HG03565 (cell line): ENCODE results near the gene IFITM10.

ENCODE experiments used
- ATAC-seq: cut with Tn5 transposase; IDR thresholded peaks from one replicate; pipeline ENCODE4 v1.9.1; 2021; ENCODE audit warnings: mild to moderate bottlenecking, moderate library complexity; ENCODE audit not compliant: unreplicated experiment

IFITM10 gene

DNA sequence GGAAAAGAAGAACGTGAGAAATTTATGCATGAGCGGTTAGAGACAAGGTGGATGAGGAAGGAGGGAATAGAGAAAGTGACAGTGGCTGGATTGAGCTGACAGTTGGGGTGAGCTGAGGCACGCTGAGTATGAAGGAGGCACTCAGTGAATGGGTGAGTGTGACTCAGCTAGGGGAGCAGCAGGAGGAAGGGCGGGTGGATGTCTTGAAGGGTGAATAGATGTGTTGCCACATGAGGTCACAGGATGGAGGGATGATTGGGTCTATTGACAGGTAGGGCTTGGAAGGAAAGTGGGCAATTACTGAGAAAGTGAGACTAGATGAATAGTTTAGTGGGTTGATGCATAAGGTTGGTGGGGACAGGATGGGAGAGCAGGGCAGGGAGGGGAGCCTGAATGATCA is 8.0 kb downstream of the IFITM10 start:
- ATAC-seq: no peak

DNA sequence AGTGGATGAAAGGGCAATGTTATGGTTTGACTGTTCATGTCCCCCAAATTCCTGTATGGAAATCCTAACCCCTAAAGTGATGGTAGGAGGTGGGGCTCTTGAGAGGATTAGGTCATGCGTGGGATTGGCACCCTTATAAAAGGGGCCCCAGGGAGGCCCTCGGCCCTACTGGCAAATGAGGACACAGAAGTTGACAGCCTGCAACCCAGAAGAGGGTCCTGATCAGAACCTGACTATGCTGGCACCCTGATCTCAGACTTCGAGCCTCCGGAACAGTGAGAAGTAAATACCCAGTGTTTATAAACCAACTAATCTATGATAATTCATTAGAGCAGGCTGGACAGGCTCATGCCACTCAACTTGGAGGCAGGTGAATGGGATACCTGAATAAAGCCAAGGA is 8.7 kb downstream of the IFITM10 start:
- ATAC-seq: no peak

DNA sequence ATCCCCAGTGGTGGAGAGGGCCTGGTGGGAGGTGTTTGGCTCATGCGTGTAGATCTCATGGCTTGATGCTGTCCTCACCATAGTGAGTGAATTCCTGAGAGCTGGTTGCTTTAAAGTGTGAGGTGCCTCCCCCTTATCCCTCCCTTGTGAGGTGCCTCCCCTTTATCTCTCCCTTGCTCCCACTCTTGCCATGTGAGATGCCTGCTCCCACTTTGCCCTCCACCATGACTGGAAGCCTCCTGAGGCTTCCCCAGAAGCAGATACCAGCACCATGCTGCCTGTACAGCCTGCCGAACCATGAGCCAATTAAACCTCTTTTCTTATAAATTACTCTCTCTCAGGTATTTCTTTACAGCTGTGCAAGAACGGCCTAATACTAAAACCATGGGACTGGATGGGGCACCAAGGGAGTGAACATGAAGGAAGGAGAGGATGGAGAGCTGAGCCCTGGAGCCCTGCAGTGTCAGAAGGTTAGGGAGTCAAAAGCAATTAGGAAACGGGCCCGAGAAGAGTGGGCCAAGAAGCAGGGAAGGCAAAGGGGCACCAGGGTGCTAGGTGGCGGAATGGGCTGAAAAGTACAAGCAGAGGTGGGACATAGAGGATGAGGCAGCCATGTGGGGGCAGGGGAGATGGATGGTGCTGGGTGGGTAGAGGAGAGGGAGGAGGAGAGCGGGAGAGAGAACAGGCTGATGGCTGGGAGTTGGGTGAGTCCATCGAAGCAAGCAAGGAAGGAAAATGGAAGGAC is 9.4 kb downstream of the IFITM10 start:
- no peak for ATAC-seq

DNA sequence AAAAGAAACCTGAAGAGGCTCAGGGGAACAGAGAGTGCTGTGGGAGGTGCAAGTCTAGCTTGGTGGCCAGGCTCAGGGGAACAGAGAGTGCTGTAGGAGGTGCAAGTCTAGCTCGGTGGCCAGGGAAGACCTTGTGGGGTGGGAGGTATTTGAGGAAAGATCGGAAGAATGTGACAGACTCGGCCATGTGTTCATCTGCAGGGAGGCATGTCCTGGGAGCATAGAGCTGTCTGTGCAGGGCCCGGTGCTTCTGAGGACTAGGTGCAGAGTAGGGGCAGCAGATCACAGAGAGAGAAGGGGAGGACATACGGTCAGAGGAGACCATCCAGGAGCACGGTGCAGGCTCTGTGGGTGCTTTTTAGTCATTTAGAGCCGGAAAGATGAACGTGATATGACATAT is 10.8 kb downstream of the IFITM10 start:
- ATAC-seq: no peak

GRCh38 chr11:1738380-1738779 is 12.0 kb downstream of the IFITM10 start:
- ATAC-seq: no peak

DNA sequence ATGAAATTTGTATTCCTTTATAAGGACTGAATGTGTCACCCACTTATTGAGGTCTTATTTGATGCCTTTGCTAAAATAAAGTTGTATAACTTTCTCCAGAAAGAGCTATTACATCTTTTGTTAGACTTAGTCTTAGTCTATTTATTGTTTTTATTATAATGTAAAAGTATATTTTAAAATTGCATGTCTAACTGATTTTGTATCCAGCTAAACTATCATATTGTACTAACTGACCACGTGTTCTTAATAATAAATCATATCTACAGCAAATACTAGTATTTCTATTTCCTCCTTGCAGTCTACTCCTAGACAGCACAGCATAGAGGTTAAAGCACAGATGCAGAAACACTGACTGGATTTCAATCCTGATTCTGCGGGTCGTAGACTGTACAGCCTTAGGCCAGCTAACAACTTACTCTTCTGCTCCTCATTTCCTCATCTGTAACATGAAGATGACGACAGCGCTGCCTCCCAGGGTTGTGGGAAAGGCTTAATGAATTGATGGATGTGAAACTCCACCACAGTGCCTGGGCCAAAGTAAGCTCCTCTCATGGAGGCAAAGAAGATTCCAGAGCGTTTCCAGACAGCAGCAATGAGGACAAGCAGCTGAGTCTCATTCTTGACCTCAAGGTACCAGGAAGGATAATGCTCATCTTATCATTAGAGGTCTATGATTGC is 13.2 kb downstream of the IFITM10 start:
- no peak for ATAC-seq

- no peak for ATAC-seq
These were observed 13.9 kb downstream of the IFITM10 start for GRCh38 chr11:1736447-1736992.

- no peak for ATAC-seq
These were observed 15.1 kb downstream of the IFITM10 start for GRCh38 chr11:1735271-1735670.

- ATAC-seq: no peak
These were observed 15.7 kb downstream of the IFITM10 start for GRCh38 chr11:1734641-1735081.

GRCh38 chr11:1733716-1734640 is 16.4 kb downstream of the IFITM10 start:
- ATAC-seq: no peak

GRCh38 chr11:1733009-1733715 is 17.2 kb downstream of the IFITM10 start:
- ATAC-seq: no peak

- ATAC-seq: no peak
These were observed 17.9 kb downstream of the IFITM10 start for GRCh38 chr11:1732418-1733008.

GRCh38 chr11:1731451-1732059 is 18.8 kb downstream of the IFITM10 start:
- no peak for ATAC-seq

GRCh38 chr11:1730059-1730629 is 20.3 kb downstream of the IFITM10 start:
- no peak for ATAC-seq

DNA sequence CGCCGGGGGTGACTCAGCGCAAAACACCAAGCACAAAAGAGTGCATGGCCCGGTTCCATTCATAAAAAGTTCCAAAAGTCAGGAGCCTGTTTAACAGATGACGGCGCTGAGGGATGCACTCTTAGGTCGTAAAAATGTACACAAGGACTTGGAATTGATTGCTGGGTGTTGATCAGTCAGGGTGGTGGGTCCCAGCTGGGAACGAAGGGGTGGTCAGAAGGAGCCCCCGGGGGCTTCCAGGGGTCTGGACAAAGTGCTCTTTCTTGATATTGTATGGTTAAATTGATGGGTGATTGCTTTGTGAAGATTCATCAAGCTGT is 20.7 kb downstream of the IFITM10 start:
- no peak for ATAC-seq

GRCh38 chr11:1728931-1729691 is 21.3 kb downstream of the IFITM10 start:
- no peak for ATAC-seq

- ATAC-seq: no peak
These were observed 22.1 kb downstream of the IFITM10 start for GRCh38 chr11:1728301-1728700.

- no peak for ATAC-seq
These were observed 22.5 kb downstream of the IFITM10 start for GRCh38 chr11:1727861-1728260.
